Lung (tissue), 16 donors: ENCODE measurements around the gene UGT2A2. TPM values are rescaled to one million over a fixed set of nuclear protein-coding genes. Genes with fewer than 3 reads are reported as not detected.
"Not testable (repeated sequence)": the region's sequence is repeated elsewhere in the genome, so short reads cannot be mapped to it uniquely, and the experiment has no call there.

ENCODE experiments used
- ATAC-seq: fragments of 200-7000 bp; cut with Tn5 transposase; one replicate; pipeline ENCODE4 v1.9.1; 2020; ENCODE audit warnings: moderate number of reproducible peaks; ENCODE audit not compliant: insufficient read depth, low FRiP score
- DNase-seq, 3 donors: peaks; one replicate each; pipeline ENCODE4 v3.0.0-alpha.2; 2013 to 2017
- H3K27ac ChIP-seq, 2 donors: one replicate each; pipeline ENCODE4 v1.5.1; 2013; ENCODE audit warnings: mild to moderate bottlenecking in 2 of 2, moderate library complexity in 2 of 2, control low read depth in 1 of 2, inconsistent platforms in 1 of 2, low read depth in 1 of 2, low read length in 1 of 2
- H3K27me3 ChIP-seq, 3 donors: one replicate each; pipeline ENCODE4 v1.5.1; 2013; ENCODE audit warnings: low read length in 2 of 3; ENCODE audit not compliant: control insufficient read depth in 3 of 3, insufficient read depth in 3 of 3
- H3K36me3 ChIP-seq, 4 donors: one replicate each; pipeline ENCODE4 v1.5.1; 2013; ENCODE audit warnings: low read length in 4 of 4, mild to moderate bottlenecking in 1 of 4, moderate library complexity in 1 of 4; ENCODE audit not compliant: control insufficient read depth in 4 of 4, insufficient read depth in 4 of 4
- H3K4me1 ChIP-seq, 5 donors: one replicate each; pipeline ENCODE4 v1.5.1; 2013; ENCODE audit warnings: low read length in 5 of 5, mild to moderate bottlenecking in 2 of 5, moderate library complexity in 1 of 5; ENCODE audit not compliant: control insufficient read depth in 5 of 5, insufficient read depth in 5 of 5
- H3K4me3 ChIP-seq: one replicate; pipeline ENCODE4 v1.5.1; 2013; ENCODE audit warnings: mild to moderate bottlenecking, control low read depth, moderate library complexity
- H3K9ac ChIP-seq, 2 donors: one replicate each; pipeline ENCODE4 v1.5.1; 2013; ENCODE audit warnings: low read length in 2 of 2, control low read depth in 1 of 2; ENCODE audit not compliant: insufficient read depth in 1 of 2
- H3K9me3 ChIP-seq, 4 donors: one replicate each; pipeline ENCODE4 v1.5.1; 2013; ENCODE audit warnings: low read length in 3 of 4, mild to moderate bottlenecking in 1 of 4, moderate library complexity in 1 of 4; ENCODE audit not compliant: control insufficient read depth in 4 of 4, insufficient read depth in 3 of 4
- CTCF ChIP-seq: IDR thresholded peaks from 2 replicates; pipeline ENCODE4 v1.5.1; 2012; ENCODE audit warnings: mild to moderate bottlenecking; ENCODE audit errors: control extremely low read depth, extremely low read depth
- WGBS, 2 donors: extraction: QIAGEN DNeasy Blood & Tissue Kit; methylation state at CpG; one replicate each; pipeline ENCODE4 v1.1.7; 2013; 5-methylcytosine and 5-hydroxymethylcytosine counted together
- long read RNA-seq, 5 donors: transcript quantifications; one replicate each; lab custom pipeline, GENCODE V29; 2026
- polyA plus RNA-seq, 2 donors: library from polyadenylated mRNA; stranded (reverse); fragments of 200-250 nt; gene quantifications; one replicate each; pipeline ENCODE4 v1.2.1, GENCODE V29; 2013
- total RNA-seq, 2 donors: library from RNA; depleted of rRNA in 1 of 2; stranded (reverse); fragments of >200 nt in 1 of 2; gene quantifications; one replicate each; pipeline ENCODE4 v1.2.1, GENCODE V29; 2014 to 2021
- donor health status: control.
- donor health status: control.
- donor health status: Bipolar disorder and iron deficiency.
- donor health status: healthy.
- donor health status: DM: yes; HTN: yes; CAD: no.

The UGT2A2 gene
- total RNA-seq (not detected), polyA plus RNA-seq (not detected)
- long read RNA-seq, donor 1, result 0 reads
- long read RNA-seq, donor 2, result 0 reads
- long read RNA-seq, donor 3, result 0 reads
- long read RNA-seq, donor 4, result 0 reads
- long read RNA-seq, donor 5, result 0 reads

- Histone ChIP-seq H3K4me3 (no peak within 1 kb of the TSS), H3K4me1 (no peaks in the 10 kb centered on the region), H3K36me3 (no peaks in the 10 kb centered on the region), H3K27ac (no peak within 1 kb of the TSS), H3K9ac (no peak within 1 kb of the TSS), H3K27me3 (no peaks in the 10 kb centered on the region), H3K9me3 (no peaks in the 10 kb centered on the region)
- no peak for TF ChIP-seq CTCF
- DNase-seq (no peak), ATAC-seq (no peak)
- 92 to 97% methylated on average over 3 of the region's 3 CpGs for WGBS, 2 donors
These were observed at the start of gene UGT2A2 for GRCh38 chr4:69639542-69639941. UGT2A2 (minus strand) TSS chr4:69639642; CDS start chr4:69639640, 2 bp downstream.

GRCh38 chr4:69684804-69685203, 45.4 kb upstream of the UGT2A2 start:
- peaks cover 0 to 2% (median 0%) of the 10 kb centered on the region in 5 donors for H3K4me1 ChIP-seq
- no peak overlapping the region for H3K4me3 ChIP-seq
- no peaks in the 10 kb centered on the region for H3K9me3 ChIP-seq
- H3K36me3 ChIP-seq, result no peaks in the 10 kb centered on the region
- 56 to 67% methylated on average over 4 of the region's 4 CpGs for WGBS, 2 donors
- no peaks in the 10 kb centered on the region for H3K27me3 ChIP-seq
- no peak for TF ChIP-seq CTCF
- no peak for DNase-seq
- no peak for ATAC-seq
- no peak overlapping the region for H3K27ac ChIP-seq
- no peak overlapping the region for H3K9ac ChIP-seq

GRCh38 chr4:69668680-69669079, 29.2 kb upstream of the UGT2A2 start:
- DNase-seq (no peak), ATAC-seq (no peak)
- Histone ChIP-seq H3K27me3 (no peaks in the 10 kb centered on the region), H3K4me3 (no peak overlapping the region), H3K4me1 (no peaks in the 10 kb centered on the region), H3K36me3 (no peaks in the 10 kb centered on the region), H3K9ac (no peak overlapping the region), H3K9me3 (peaks cover 0 to 2% (median 0%) of the 10 kb centered on the region in 4 donors), H3K27ac (no peak overlapping the region)
- TF ChIP-seq CTCF, result no peak

- not testable (repeated sequence) for H3K4me3 ChIP-seq, H3K27me3 ChIP-seq, H3K9me3 ChIP-seq, H3K9ac ChIP-seq, ATAC-seq, H3K4me1 ChIP-seq, H3K27ac ChIP-seq, DNase-seq, H3K36me3 ChIP-seq
- WGBS, 2 donors, result 83 to 93% methylated on average over 22 of the region's 22 CpGs
These were observed 24.6 kb upstream of the UGT2A2 start for GRCh38 chr4:69664009-69664408.

GRCh38 chr4:69661130-69661803, 21.8 kb upstream of the UGT2A2 start:
- H3K36me3 ChIP-seq, H3K4me3 ChIP-seq, DNase-seq, H3K27ac ChIP-seq, H3K9ac ChIP-seq, H3K9me3 ChIP-seq, ATAC-seq, H3K27me3 ChIP-seq, H3K4me1 ChIP-seq: not testable (repeated sequence)
- WGBS, 2 donors, result 72 to 80% methylated on average over 4 of the region's 4 CpGs
